Posterior vena cava (tissue), 2 donors: Measurements from ENCODE around the gene CDK16. TPM values are rescaled to one million over a fixed set of nuclear protein-coding genes. Genes with fewer than 3 reads are reported as not detected.
A peak's percentile ranks its signal among the peaks of the same experiment; 100 is the strongest.

Source experiments
- DNase-seq: peaks from one replicate; pipeline ENCODE4 v3.0.0-alpha.2; 2020; ENCODE audit warnings: low spot score
- intact Hi-C, 2 donors: fragments of 100-400 bp; cut with DNase I; formaldehyde crosslinking; loops; one replicate each; pipeline versions ENCODE4 v1.14.1 to v1.14.2; 2022 to 2023
- total RNA-seq, 2 donors: library from RNA; stranded (reverse); fragmentation: NEBNext Ultra II Directional; extraction: Animal tissue kit (Norgen Biotek cat#: 25700); gene quantifications; one replicate each; pipeline ENCODE4 v1.2.1, GENCODE V29; 2021
- donor health status: DM: yes; HTN: yes; CAD: no.
- donor health status: DM: yes; HTN: yes; CAD: no.

CDK16 gene
- total RNA-seq, 2 donors from 2014 or later, result 53.5 to 55.3 TPM

DNA sequence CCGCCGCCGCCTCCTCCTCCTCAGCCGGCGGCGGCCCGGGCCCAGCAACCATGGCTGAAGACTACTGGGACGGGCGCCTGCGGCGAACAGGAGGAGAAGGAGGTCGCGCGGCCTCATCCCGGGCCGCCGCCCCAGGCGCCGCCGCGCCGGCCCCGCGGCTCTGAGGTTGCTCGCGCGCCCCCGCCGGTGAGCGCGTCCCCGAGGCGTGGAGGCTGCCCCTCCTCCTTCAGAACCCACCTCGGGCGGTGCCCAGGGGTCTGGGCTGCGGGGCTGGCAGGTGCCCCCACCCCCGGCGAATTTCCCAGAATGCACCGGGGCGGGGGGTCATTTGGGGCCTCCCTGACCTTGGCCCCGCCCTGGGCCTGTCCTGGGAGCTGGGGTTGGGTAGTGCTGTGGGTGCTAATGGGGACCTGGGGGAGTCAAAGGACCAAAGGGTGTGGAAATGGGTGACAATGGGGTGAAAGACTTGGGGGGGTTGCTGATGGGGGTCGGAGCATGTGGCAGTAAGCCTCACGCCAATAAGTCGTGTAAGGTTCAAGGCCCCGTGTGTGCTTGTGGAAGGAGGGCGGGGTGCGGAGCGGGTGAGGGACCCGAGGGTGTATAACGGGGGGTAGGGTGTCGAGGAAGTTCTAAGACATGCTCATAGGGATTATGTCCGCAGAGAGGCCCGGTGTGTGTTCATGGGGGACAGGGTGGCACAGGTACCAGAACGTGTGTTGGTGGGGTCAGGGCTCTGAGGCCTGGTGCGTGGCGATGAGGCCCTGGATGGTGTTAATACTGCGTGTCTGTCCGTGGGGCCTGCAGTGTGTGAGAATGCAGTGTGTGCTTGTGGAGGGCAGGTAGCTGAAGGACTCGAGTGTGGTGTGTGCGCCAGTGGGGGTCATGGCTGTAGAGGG is 687 bp downstream of the CDK16 start:
- intact Hi-C loops, result no loop called here

DNA sequence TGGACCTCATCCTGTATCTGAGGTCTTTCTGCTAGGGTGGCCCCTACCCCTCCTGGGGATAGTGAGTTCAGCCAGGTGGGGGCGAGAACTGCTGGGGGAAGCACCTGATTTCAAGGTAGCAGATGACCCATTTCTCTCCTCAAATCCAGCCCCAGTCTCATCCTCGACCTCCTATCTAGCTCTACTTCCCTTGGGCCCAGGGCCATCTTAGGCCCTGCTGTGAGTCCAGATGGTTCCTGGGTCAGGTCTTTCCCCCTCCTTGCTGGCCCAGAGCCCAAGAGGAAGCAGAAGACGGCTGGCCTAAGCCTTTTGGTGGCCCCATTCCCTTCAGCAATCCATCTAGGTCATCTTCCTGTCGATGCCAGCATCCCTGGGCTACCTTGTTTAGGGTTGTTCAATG is 3.3 kb downstream of the CDK16 start:
- intact Hi-C loops, result loop anchor here in 1 of 2 donors (2.0 kb wide), 1 partner anchor 65 kb away; no protein-coding TSS in a partner anchor
- peak; percentile 18 for DNase-seq

More for the DNA sequence above, 687 bp downstream of the CDK16 start:
- DNase-seq, result peak; percentile 84

DNA sequence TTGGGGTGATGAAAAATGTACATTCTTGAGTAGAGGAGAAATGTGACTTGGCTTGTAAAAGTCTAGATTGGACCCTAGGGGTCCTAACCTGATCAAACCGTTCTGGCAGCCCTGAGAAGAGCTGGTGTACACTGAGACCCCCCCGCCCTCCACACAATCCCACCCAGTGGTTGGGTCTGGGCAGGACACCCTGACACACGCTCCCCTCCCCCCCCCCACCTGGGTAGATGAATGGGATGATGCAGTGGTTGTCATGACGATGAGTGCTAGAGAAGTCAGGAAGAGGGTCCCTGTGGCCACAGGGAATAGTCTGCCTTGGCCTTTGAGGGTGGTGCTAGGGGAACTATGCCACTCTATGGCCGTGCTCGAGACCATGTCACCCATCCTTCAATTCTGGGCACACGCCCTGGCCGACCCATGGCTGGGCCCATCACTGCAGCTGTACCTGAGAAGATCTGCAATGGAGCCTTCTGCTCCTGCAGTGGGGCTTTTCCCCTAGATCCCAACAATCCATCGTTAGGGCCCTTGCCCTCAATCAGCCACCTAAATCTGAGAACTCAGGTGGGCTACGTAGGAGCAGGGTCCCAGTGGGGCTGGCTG is 4.4 kb downstream of the CDK16 start:
- intact Hi-C loops, result no loop called here
- peak; percentile 38 for DNase-seq

GRCh38 chrX:47223476-47224250 is 5.2 kb downstream of the CDK16 start:
- intact Hi-C loops, result no loop called here
- peak; percentile 47 for DNase-seq

GRCh38 chrX:47224266-47224895 is 5.9 kb downstream of the CDK16 start:
- intact Hi-C loops, result no loop called here
- DNase-seq, result peak; percentile 70

DNA sequence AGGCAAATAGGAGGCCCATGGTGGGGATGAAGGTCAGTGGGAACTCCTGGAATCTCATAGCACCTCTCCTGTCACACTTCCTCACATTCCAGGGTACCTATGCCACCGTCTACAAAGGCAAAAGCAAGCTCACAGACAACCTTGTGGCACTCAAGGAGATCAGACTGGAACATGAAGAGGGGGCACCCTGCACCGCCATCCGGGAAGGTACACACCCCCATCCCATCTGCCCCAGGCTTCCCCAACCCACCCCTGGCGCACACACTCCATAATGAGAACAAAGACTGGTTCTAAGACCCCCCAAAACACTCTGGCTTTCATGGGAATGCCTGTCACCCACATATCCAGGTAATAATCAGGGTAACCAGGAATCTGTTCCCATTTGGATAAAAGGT is 6.4 kb downstream of the CDK16 start:
- intact Hi-C loops, result no loop called here
- DNase-seq, result peak; percentile 20

- intact Hi-C loops, result no loop called here
- peak; percentile 57 for DNase-seq
These were observed 7.6 kb downstream of the CDK16 start for GRCh38 chrX:47226071-47226470.

DNA sequence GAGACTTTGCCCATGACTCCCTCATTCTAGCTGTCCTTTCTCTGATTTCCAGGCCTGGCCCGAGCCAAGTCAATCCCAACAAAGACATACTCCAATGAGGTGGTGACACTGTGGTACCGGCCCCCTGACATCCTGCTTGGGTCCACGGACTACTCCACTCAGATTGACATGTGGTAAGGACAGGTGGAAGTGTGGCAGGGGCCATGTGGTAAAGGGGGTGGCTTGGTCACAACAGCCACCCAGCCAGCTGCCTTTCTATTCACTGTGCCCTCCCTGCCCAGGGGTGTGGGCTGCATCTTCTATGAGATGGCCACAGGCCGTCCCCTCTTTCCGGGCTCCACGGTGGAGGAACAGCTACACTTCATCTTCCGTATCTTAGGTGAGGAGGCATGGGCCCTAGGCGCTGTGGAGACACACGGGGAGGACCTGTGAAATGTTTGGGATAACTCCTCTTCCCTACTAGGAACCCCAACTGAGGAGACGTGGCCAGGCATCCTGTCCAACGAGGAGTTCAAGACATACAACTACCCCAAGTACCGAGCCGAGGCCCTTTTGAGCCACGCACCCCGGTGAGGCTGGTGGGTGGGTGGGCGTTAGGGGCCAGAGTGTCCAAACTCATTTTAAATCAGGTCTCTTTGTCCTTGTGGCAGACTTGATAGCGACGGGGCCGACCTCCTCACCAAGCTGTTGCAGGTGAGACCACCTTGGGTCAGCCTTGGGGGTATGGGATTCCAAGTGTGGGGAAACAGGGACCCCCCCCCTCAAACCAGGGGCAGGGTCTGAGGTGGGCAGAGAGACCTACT is 8.3 kb downstream of the CDK16 start:
- intact Hi-C loops, result no loop called here
- peak; percentile 69 for DNase-seq

GRCh38 chrX:47227334-47227583 is 8.8 kb downstream of the CDK16 start:
- peak; percentile 58 for DNase-seq
- intact Hi-C loops, result no loop called here

GRCh38 chrX:47228550-47229270 is 10.2 kb downstream of the CDK16 start:
- DNase-seq, result no peak

DNA sequence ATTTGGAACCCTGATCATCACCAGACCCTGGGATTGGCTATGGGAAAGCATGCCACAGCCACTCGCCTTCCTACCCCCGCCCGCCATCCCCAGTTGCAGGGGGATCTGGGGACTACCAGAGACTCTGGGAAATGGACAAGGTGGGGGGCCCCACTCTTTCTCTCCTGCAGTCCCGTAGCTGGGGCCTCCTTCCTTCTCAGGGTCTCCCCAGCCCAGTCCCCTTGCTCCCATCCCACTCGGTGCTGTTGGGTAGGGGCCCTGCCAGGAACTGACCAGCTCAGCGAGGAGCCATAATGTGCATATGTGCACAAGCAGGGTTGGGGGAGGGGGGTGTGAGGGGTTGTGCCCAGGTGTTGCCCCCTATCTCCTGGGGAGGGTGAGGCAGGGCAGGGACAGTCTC is 10.9 kb downstream of the CDK16 start:
- DNase-seq, result no peak
- intact Hi-C loops, result loop anchor here in 1 of 2 donors (2.0 kb wide), 1 partner anchor 95 kb away; no protein-coding TSS in a partner anchor

More at GRCh38 chrX:47228550-47229270, 10.2 kb downstream of the CDK16 start:
- intact Hi-C loops, result loop anchor here in 1 of 2 donors (2.0 kb wide), 1 partner anchor 96 kb away; no protein-coding TSS in a partner anchor

DNA sequence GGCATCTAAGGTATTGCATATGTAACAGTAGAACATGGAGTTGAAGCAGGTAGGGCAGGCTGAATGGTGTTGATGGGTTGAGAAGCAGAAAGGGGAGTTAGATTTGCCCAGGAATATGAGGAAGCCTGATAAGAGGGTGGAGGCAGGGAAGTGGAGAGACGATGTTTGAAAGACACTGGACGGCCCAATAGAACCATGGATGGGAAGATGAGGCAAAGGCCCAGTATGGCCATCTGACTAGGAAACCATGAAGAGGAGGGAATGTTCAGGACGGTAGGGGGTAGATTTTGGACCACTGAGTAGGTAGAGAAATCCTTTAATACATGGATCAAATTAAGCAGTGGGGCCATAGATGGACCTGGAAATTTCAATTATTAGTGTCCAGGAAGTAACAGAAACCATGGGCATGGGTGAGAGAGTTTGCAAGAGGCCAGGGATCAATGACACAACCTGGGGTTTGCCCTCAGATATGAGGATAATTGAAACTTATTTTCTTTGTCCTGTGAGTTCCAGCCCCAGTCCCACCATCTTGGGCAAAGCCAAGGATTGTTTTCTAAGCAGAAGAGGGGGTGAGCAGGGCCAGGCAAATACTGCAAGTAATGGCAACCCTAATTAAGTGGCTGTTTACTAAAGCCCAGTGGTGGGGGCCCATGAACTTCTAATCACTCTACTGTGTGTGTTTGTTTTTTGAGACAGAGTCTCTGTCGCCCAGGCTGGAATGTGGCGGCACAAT is 11.8 kb downstream of the CDK16 start:
- no peak for DNase-seq
- intact Hi-C loops, result no loop called here

DNA sequence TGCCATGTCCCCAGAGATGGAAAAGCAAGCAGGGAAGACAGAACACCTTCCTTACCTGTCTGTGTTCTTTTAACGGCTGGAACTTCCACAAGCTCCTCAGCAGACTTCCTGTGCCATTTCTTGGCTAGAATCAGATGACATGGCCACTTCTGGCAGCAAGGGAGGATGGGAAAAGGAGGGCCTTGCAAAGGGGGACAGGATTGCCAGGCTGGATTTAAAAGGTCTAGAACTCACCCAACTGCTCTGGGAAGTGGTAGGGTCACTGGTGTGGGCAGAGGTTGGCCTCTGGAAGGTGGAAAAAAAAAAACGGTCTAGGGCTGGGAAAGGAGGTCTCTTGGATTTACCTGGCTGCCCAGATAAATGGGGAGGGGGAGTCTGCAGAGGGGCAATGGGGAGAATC is 12.7 kb downstream of the CDK16 start:
- intact Hi-C loops, result no loop called here
- DNase-seq, result peak; percentile 53

DNA sequence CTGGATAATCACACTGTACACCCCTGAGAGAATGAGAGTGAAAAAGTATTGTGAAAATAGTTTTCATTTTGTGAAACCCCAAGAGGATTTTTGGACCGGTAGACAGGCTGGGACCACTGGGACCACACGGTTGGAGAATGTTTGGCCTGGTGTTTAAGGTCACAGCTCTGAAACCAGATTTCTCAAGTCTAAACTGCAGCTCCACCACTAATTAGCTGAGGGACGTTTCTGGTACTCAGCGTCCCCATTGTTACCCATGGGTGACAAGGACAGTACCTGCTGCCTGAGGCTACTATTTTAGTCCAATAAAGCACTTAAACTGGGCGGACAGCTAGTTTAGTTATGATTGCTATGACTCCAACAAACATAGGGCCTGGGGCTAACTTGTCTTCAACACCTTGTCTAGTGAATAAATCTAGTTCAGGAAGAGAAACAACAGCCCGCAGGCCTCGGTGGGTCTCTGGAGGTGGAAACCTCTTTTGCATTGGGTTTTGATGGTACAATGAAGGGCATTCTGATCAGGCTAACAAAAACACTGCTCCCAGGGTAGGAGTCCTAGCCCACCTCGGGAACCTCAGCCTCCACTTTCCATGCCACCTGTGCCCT is 13.8 kb downstream of the CDK16 start:
- peak; percentile 48 for DNase-seq
- intact Hi-C loops, result no loop called here

DNA sequence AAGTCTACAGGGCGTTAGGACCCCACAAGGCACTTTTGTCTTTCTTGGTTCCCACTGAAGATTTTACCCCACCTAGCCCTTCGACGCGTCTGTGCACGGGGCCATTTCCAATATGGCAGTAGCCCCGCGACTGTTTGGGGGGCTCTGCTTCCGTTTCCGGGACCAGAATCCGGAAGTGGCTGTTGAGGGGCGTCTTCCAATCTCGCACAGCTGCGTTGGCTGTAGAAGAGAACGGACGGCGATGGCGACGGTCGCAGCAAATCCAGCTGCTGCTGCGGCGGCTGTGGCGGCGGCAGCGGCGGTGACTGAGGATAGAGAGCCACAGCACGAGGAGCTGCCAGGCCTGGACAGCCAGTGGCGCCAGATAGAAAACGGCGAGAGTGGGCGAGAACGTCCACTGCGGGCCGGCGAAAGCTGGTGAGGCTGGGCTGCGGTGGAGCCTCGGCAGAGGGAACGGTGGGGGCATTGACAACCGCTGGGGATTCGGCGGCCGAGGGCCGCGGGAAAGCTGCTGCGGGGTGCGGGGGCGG is 14.4 kb downstream of the CDK16 start, which contains the start of gene USP11:
USP11 (plus strand) TSS at position 207 of the 530 bp plus-strand sequence; CDS start at position 242, 35 bp downstream.
- peak; percentile 82 for DNase-seq
- intact Hi-C loops, result no loop called here

GRCh38 chrX:47233333-47234113 is 15.0 kb downstream of the CDK16 start:
- intact Hi-C loops, result loop anchor here in 1 of 2 donors (2.0 kb wide), 1 partner anchor 71 kb away; no protein-coding TSS in a partner anchor

More at GRCh38 chrX:47233333-47234113, 15.0 kb downstream of the CDK16 start:
- DNase-seq, result peak; percentile 98
